Bone marrow (tissue), 2 donors: ENCODE measurements around the gene ZC3H18.

Experiments used
- DNase-seq, 2 donors: peaks; one replicate each; lab custom pipeline; 2025; lab: John Stamatoyannopoulos, UW

Gene ZC3H18

DNA sequence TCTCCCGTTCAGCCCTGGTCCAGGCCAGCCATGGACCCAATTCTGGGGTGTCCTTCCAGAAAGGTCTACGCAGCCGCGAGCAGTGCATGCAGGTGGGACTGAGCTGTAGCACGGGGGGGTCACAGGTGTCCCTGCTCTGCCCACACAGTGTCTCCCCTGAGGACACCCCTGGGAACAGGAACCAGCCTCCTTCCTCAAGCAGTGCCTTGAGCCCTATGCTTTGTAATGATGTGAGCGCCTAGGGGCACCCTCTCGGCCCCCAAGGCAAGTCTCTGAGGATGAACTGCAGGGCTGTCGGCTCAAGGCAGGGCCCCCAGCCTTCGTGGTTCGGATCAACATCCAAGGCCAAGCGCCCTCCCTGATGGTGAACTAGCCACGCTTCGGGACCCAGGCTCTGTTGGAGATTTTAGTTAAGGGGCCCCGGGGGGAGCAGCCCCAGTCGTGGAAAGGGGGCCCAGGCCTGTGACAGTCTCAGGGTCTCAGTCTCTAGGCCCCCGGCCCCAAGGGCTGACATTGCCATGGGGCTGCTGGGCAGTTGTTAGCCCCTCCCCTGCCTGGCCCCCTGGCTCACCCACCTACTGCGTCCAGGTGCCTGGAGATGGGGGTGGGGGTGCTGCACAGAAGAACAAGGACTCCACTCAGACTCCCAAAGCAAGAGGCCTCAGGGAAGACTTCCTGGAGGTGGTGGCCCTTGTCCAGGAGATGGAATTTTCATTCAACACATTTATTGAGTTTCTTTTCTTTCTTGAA is 70.5 kb downstream of the ZC3H18 start:
- no peak for DNase-seq

DNA sequence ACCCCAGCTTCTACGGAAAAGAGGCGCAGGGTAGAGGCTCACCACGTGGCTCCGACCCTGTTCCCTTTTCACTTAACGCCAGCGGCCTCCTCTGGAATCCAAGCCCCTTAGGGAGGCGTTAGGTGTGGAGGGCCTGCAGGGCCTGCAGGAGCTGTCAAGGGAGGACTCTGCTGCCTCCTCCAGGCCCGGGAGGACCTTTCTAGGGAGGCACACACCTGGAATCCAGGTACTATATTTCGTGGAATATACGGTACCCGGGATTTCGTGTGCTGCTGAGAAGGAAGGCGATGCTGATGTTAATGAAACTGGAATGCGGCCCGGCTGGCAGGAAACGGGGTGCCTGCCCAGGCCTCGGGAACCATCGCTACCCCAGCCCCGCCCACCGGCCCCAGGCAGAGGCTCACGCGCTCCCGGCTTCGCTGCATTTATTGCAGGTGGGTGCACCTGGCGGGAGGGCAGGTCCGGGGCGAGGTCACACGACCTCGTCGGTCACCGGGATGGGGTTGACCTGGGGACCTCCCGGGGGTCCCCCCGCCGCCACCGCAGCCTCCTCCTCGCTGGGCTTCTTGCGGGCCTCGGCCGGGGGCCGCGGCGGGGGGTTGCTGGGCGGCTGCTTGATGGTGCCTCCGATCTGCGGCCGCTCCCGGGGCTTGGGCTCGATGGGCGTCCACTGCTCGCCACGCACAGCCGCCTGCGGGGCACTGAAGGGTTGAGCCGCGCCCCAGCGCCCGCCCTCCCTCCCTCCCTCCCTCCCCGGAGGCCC is 72.9 kb downstream of the ZC3H18 start:
- no peak for DNase-seq

DNA sequence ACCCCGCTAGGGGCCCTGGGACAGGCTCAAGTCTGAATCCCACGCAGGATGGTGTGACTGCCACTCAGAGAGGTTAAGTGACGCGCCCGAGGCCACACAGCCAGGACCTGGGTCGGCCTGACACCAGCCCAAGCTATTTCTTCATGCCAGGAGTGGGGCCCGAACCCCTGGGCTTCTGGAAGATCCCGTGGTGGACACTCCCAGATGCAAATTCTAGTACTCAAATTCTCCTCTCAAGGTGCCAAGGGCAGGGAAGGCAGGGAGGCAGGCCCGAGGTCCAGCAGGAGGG is 73.4 kb downstream of the ZC3H18 start:
- DNase-seq: no peak

DNA sequence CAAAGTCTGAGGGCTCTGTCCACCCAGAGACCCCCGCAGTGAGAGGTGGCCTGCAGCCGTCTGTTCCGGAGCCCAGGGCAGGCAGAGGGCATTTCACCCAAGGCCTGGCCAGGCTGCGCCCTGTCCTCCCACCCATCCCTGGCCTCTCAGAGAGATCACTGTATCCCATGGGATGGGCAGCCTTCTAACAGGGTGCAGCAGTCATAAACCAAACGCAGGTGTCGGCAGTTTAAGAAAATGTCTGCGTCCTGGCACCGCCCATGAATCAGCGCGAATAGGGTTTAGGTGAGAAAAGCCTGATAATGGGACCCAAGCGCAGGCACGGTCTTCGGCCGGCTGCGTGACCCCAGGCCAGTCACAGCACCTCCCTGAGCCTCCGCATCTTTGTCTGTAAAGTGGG is 75.3 kb downstream of the ZC3H18 start:
- no peak for DNase-seq

DNA sequence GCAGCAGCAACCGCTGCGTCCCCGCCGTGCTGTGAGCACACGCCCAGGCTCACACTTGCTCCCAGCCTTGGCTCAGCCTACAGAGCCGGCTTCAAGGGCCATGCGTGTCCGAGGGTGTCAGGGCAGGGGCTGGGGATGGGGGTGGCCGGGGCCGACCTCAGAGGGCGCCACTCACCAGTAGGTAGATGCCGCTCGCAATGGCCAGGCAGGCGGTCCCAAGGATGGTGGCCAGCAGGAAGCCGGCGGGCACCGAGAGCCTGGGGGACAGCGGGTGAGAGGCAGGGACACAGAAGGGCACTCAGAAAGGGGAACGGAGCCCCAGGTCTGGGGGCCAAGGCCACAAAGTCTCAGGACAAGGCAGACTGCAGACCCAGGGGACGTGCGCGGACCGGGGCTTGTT is 75.7 kb downstream of the ZC3H18 start:
- no peak for DNase-seq

DNA sequence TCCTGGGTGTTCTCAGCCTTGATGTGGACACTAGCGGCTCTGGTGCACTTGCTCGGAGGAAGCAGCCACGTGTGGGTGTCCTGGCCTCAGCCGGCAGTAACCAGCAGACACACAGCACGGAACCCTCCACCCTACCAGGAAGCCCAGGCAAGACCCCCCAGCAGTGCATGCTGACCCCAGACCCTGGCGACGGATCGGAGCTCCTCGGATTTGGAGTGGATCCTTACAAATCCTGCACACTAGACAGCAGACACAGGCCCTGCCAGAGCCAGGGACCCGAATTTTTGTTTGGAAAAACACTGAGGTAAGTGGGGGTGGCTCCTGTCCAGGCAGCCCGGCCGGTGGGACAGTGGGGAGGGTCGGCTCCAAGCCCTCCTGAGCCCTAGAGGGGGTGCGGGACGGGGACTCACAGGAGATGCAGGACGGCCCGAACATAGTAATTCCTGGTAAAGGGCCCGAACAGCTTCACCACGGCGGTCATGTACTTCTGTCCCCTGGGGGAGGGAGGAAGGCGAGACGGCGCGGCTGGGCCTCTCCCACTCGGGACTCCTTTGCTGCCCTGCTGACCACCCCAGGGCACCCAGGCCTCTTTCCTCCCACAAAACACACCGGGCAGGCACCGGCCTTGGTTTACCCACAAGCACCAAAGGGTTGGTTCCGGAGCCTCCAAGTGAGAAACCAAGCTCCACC is 76.3 kb downstream of the ZC3H18 start:
- no peak for DNase-seq

DNA sequence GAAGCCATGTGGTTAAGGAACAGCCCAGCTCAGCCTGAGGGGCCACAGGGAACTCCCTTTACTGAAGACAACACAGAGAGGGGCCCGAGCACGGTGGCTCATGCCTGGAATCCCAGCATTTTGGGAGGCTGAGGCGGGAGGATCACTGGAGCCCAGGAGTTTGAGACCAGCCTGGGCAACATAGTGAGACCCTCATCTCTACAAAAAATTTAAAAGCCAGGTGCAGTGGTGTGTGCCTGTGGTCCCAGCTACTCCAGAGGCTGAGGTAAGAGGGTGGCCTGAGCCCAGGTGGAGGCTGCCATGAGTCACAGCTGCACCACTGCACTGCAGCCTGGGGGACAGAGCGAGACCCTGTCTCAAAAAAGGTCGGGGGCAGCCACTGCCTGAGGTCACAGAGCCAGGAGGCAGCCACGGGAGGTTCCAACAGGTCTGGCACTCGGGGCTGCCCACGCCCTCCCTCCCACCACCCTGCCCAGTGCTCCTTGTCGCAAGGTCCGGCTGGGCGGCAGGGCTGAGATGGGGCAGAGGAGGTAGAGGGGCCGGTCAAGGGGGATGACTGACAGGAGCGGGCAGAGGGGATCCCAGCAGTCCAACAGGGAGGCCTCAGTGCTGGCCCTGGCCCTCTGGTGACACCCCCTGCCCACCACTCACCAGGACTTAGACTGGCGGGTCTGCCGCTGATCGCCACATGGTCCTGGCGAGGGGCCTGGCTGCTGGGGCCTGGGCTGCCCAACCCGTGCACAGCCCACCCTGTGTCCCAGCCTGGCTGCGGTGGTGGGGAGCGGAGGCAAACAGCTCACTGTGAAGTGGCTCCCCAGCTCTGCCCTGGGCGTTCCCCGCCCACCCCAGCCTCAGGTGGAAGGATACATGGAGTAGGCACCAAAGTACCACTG is 77.2 kb downstream of the ZC3H18 start:
- DNase-seq: no peak

DNA sequence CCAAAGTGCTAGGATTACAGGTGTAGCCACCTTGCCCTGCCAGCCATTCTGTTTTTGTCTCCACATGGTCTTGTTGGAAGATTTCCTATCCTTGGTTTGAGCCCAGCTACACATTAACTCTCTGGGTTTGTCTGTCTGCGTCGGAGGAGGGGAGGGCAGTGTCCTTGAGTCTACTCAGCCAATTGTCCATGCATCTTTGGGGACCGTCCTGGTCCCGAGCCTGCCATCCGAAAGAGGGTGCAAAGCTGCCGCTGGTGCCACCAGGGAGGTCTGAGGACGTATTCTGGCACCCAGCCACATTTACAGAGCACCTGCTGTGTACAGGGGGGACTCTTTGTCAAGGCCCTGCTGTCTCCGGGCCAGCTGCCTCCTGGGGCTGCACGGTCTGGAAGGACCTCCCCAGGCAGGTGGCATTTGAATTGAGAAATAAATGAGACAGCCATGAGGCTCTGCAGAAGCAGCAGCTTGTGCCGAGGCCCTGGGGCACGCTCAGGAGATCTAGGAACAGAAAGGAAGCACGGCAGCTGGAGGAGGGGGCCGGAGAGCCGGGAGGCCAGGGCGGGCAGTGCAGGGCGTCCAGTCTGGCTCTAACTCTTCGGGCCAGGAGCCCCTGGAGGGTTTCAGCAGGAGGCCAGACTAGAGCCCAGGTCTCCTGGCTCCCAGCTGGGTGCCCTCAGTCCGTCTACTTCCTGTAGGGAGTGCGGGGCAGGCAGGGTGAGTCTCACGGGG is 79.2 kb downstream of the ZC3H18 start:
- DNase-seq: no peak

DNA sequence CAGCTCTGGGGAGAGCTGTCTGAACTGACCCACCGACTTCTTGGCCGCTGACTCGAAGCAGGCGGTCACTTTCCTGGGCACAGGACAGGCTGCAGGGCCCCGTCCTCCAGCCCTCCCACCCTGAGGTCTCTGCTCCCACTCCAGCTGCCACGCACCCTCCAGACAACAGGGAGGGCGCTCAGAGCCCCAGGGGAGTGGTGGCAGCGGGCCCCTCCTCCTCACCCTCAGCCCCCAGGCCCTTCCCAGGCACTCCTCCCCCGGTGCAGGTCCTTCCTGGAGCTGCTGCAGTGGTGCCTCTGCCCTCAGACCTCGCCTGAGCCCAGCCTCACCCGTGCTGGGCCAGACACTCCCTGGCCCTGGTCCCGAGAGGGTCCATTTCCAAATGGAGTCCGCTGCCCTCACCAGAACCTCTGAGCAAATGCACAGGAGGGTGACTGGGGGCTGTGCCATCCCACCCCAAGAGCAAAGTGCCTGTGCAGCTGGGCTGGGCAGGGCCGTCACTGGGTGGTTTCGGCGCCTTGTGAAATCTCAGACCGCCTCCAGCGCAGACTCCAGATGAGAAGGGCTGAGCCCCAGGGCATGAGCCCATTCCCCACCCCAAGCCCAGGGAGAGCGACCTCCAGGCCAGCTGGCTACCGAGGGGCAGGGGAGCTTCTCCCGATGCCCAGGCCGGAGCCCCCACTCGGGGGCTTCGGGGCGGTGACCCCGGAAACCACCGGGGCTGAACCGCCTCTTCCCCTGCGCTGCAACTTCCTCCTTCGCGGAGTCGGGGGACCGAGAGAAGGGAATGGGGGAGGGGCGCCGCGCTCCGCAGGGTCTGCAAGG is 79.9 kb downstream of the ZC3H18 start:
- DNase-seq: peak in 1 of 2 donors; percentile 79

DNA sequence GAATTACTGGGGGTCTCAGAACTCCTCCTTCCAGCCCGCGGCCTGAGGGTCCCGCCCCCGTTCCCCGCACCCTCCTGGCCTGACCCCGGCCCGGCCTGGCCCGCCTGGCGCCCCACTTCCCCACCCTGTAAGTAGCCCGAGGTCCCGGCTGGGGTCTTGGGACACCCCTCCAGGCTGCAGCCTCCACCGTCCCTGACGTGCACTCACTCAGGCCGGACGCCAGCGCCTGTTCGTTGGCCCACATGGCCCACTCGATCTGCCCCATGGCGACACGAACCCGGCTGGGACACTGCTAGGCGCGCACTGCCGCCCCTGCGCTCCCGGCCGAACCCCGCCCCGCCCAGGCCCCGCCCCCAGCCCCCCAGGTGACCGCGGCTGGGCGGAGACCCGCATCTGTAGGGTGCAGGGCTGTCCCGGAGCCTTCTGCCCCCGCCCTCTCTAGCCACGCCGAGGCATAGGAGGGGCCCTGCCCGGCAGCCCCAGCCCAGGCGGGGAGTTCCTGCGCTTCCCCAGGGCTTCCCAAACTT is 80.6 kb downstream of the ZC3H18 start, which contains the start of gene CYBA:
Gene CYBA, minus strand, starts transcription at position 305 of the 527 bp plus-strand sequence. Its CDS starts 40 bp downstream, at position 265.
- peak; percentile 25 to 65 for DNase-seq

DNA sequence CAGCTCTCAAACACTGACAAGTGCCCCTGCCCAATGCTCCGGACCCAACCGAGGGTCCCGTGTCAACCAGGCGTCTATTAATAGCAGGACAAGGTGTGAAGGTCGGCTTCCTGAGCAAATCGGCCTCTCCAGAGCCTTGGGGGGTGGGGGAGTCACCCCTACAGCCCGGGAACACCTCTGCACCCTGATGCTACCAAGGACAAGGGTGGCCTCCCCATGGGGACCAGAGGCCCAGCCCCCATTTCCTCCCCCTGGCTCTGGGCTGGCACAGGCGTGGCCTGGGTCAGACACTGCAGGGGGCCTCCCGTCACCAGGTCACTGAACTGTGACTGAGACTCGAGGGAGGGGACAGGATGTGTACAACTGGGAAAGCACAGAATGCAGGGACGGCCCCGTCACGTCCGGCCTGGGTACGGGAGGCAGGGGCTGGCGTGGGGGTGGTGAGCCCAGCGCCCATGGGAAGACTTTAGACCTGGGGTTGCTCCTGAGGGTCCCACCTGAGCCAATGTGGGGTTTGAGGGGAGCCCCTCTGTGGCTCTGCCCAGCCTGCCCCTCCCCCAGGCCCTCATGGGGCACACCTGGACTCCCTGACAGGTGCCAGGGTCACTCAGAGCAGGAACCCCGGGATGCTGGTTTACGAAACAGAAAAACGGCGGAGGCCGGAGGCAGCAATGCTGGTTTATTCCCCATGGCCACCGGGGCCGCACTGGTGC is 81.2 kb downstream of the ZC3H18 start:
- DNase-seq: peak; percentile 37 to 46

DNA sequence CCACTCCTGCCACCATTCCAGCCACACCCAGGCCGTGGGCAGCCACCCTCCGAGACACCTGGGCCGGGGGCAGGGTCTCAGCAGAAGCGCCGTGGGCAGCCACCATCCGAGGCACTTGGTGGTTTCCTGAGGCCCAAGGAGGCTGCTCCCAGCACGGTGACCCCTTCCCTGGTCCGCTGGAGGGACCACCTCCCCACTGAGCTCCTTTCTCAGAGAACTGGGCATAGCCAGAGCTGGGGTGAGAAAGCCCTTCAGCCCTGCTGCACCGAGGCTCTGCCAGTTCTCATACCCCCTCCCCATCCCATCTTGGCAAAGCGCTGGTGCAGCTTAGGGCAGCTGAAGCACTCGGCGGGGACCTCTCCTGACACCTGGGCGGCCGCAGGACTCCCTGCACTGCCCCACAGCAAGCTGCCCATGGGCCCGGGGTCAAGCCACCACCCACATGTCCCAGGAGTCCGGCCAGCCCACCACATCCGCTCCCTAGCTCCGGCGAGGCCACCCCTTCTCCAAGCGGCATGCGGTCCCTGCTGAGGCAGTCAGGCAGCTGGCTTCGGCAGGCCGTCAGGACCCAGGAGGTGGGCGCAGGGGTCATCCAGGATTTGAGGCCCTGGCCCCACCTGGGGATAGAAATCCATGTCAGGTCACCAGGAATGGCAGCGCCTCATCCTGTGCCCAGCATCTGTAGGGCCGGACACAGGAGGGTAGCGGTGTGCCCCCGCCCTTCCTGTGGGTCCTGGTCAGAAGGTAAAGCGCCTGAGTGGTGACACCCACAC is 82.0 kb downstream of the ZC3H18 start:
- no peak for DNase-seq

DNA sequence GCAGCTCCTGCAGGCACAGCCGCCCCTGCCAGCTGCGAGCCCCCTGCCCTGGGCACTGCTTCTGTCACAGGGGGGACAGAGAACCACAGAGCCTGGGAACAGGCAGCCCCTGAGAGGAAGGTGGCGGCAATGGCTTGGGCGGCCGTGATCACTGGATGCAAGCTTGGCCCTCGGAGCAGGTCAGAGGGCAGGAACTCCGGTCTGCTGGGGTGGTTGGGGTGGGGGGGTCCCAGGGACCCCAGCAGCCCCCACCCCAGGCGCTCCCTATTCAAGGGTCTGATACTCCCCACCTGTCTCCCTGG is 82.5 kb downstream of the ZC3H18 start:
- DNase-seq: no peak

DNA sequence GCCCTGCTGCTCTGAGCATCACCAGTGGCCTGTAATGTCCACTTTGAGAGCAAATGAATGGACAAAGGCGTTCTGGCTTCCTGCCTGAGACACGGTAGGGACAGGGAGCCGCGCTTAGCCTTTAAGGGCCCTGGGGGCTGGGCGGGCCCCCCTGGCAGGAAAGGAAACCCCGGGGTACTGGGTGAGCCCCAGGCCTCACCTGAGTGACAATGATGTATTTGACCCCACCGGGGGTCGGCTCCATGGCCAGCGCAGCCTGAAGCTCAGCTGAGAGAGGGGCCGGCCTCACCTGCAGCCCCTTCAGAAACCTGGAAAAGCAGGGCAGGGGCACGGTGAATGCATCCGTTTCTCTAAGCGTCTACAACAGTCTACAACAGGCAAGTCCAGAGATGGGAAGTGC is 82.9 kb downstream of the ZC3H18 start:
- no peak for DNase-seq

DNA sequence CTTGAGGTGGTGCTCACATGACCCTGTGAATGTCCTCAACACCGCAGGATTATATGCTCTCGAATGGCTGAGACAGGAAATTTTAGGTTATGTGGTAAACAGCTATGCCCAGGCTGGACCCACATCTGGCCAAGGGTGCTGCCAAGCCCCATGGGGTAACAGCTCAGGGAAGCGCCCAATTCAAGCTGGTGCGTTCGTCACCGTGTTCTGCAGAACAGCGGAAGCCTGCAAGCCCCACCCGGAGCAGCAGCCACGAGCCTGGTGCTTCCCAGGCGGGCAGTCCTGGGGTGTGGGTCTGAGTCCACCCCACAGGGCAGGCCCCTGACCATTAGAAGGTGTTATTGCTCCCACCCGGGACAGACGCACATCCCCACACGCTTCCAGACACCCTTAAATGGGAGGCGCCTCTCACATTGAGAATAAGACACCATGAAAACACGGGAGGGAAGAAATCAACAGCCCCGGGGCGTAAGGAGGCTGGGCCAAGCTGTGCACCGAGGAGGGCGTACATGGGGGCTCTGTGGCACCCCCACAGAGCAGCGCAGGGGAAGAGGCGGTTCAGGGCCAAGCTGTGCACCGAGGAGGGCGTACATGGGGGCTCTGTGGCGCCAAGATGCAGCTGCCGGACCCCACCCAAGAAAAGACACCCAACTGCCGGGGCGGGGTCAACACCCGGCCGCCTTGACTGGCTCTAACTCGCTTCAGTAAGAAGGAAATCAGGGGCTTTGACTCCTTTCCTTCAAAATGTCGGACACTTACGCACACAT is 83.6 kb downstream of the ZC3H18 start:
- DNase-seq: no peak

DNA sequence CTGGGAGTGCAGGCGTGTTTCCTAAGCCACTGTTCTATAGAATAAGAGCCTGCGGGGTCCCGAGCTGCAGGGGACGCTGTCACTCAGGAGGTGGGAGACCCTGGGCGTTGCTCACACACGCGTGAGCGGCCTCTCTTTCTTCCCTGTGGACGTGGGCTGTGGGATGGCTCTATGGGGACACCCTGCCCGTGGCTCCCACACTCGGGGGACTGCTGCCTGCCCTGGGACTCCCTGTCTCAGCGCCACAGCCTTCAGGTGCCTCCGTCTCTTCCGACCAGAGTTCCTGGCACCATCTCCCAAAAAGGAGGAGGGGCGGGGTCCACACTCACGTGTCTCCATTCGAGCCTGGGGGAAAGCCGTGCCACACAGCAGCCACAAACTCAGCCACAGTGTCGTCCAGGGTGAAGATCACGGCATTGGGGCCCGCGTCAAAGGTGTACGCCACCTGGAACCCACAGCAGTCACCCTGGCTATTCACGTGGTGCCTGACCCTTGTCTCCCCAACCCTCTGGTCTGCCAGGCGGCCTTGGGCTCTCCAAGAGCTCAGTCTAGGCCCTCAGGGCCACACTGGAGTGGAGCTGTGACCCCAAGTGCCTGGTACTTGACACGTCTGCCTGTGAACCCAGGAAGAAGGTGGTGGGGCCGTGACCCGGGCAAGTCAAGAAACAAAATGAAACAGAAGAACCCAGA is 84.3 kb downstream of the ZC3H18 start:
- DNase-seq: no peak

DNA sequence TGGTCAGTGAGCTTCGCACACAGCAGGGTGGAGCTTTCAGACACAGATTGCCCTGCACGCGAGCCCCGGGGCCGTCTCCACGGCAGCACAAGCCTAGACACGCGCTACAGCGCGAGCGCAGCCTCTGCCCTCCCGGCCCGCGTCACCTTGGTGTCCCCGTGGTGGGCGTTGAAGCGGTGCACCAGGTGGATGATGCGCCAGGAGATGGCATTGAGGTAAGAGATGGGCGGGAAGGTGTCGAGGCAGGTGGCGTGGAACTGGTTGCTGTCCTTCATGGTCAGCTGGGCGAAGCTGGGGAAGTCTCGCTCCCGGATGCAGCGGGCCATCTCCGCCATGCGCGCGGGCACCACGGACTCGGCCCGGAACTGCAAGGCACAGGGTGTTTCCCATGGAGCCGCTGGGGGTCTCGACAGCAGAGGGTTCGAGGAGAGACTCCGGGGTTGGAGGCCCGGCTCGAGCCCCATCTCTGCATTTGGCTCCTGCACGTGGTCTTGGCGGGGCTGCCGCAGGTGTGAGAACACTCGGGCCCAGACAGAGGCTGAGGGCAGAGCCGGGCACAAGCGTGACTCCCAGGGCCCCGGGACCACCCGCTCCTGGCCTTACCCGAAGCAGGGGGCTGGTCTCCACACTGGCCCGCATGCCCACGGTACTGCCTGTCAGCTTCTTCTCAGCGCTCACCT is 85.0 kb downstream of the ZC3H18 start:
- no peak for DNase-seq
